HG03097 (cell line): ENCODE data around the gene MS4A13.
"Not testable (repeated sequence)": the region's sequence is repeated elsewhere in the genome, so short reads cannot be mapped to it uniquely, and the experiment has no call there.

Experiments used
- ATAC-seq: cut with Tn5 transposase; IDR thresholded peaks from one replicate; pipeline ENCODE4 v1.9.1; 2021; ENCODE audit not compliant: unreplicated experiment, low FRiP score

Gene MS4A13

GRCh38 chr11:60528934-60529333 lies 13.7 kb downstream of the MS4A13 start:
- no peak for ATAC-seq

- no peak for ATAC-seq
Observed at GRCh38 chr11:60530454-60531100, 15.4 kb downstream of the MS4A13 start.

- ATAC-seq = not testable (repeated sequence)
Observed at GRCh38 chr11:60532383-60532782, 17.2 kb downstream of the MS4A13 start.

- not testable (repeated sequence) for ATAC-seq
Observed at GRCh38 chr11:60538627-60539026, 23.4 kb downstream of the MS4A13 start.

DNA sequence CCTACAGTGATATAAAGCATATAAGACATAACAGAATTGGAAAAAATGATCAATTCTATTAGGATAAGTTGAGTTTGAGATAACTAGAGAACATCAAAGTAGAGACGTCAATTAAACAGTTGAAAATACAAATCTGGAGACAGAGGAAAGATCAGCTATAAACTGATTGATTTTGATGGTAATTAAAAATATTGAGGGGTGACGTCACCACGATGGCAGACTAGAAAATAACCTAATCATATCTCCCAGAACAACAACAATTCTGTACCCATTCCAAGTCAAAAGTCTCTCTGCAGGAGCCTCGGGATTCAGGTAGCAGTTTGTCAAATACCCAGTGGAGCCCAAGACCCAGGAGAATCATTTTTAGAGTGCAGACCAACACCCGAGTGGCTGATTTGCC lies 28.9 kb downstream of the MS4A13 start:
- ATAC-seq = no peak

GRCh38 chr11:60561254-60561653 lies 46.1 kb downstream of the MS4A13 start:
- ATAC-seq = no peak

GRCh38 chr11:60563553-60564235 lies 48.5 kb downstream of the MS4A13 start:
- no peak for ATAC-seq

DNA sequence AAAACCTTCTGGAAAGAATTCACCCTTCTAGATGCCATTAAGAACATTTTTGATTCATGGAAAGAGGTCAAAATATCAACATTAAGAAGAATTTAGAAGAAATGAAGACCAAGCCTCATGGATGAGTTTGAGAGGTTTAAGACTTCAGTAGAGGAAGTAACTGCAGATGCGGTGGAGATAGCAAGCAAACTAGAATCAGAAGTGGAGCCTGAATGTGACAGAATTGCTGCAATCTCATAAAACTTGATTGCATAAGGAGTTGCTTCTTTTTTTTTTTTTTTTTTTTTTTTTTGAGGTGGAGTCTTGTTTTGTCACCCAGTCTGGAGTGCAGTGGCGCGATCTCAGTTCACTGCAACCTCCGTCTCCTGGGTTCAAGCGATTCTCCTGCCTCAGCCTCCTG lies 51.6 kb downstream of the MS4A13 start:
- no peak for ATAC-seq

DNA sequence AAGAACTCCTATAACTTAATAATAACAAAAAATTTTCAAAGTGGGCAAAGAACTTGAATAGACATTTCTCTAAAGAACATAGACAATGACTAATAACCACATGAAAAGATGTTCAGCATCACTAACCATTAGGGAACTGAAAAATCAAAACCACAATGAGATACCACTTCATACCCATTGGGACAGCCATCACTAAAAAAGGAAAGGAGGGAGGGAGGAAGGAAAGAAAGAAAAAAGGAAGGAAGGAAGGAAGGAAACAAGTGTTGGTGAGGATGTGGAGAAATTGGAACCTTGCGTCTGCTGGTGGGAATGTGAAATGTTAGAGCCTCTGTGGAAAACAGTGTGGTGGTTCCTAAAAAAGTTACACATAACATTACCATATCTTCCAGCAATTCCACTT lies 55.8 kb downstream of the MS4A13 start:
- no peak for ATAC-seq

- ATAC-seq = no peak
Observed at GRCh38 chr11:60589611-60590010, 74.4 kb downstream of the MS4A13 start.
